WTC11 (cell line): ENCODE results near the gene STAG1.

Source experiments
- ATF2 ChIP-seq: sonication (generic); formaldehyde crosslinking; IDR thresholded peaks from 2 replicates; pipeline ENCODE4 v1.8.1; 2022; ENCODE audit warnings: low read depth, missing genetic modification reagents, borderline replicate concordance
- ATF3 ChIP-seq: sonication (generic); formaldehyde crosslinking; conservative IDR thresholded peaks from 2 replicates; pipeline ENCODE4 v1.8.1; 2022; ENCODE audit warnings: mild to moderate bottlenecking, missing genetic modification reagents
- CREB1 ChIP-seq: sonication (generic); formaldehyde crosslinking; IDR thresholded peaks from 2 replicates; pipeline ENCODE4 v1.8.0; 2023; ENCODE audit warnings: mild to moderate bottlenecking, missing genetic modification reagents
- ETV6 ChIP-seq: sonication (generic); formaldehyde crosslinking; IDR thresholded peaks from 2 replicates; pipeline ENCODE4 v1.8.1; 2022; ENCODE audit warnings: mild to moderate bottlenecking, missing genetic modification reagents
- IRF1 ChIP-seq: sonication (generic); formaldehyde crosslinking; IDR thresholded peaks from 2 replicates; pipeline ENCODE4 v1.8.0; 2023; ENCODE audit warnings: missing genetic modification reagents
- SP1 ChIP-seq: sonication (generic); formaldehyde crosslinking; conservative IDR thresholded peaks from 2 replicates; pipeline ENCODE4 v1.8.1; 2022; ENCODE audit warnings: missing genetic modification reagents
- ZBTB21 ChIP-seq: sonication (generic); formaldehyde crosslinking; IDR thresholded peaks from 2 replicates; pipeline ENCODE4 v1.8.1; 2023; ENCODE audit warnings: mild to moderate bottlenecking, missing genetic modification reagents, borderline replicate concordance
- TF ChIP-seq, protein P1 (sequence below): sonication (generic); formaldehyde crosslinking; IDR thresholded peaks from 2 replicates; pipeline ENCODE4 v1.8.1; 2023; ENCODE audit warnings: mild to moderate bottlenecking, missing genetic modification reagents, moderate library complexity
- TF ChIP-seq, protein P2 (sequence below): fragments of 200-600 bp; IDR thresholded peaks from 2 replicates; pipeline ENCODE4 v1.8.0; 2022; ENCODE audit warnings: antibody characterized with exemption
- TF ChIP-seq, protein P3 (sequence below): sonication (generic); formaldehyde crosslinking; IDR thresholded peaks from 2 replicates; pipeline ENCODE4 v1.8.0; 2022; ENCODE audit warnings: mild to moderate bottlenecking, missing genetic modification reagents
- TF ChIP-seq, protein P4 (sequence below): fragments of 250-450 bp; sonication (Bioruptor Pico); IDR thresholded peaks from 2 replicates; pipeline ENCODE4 v1.9.0; 2021; ENCODE audit warnings: mild to moderate bottlenecking
- TF ChIP-seq, protein P5 (sequence below): sonication (generic); formaldehyde crosslinking; conservative IDR thresholded peaks from 2 replicates; pipeline ENCODE4 v1.8.1; 2023; ENCODE audit warnings: mild to moderate bottlenecking, low read depth, missing genetic modification reagents, moderate library complexity

- no peak for TF ChIP-seq CREB1 (CRISPR knock-in tag)
- TF ChIP-seq, protein P1, sequence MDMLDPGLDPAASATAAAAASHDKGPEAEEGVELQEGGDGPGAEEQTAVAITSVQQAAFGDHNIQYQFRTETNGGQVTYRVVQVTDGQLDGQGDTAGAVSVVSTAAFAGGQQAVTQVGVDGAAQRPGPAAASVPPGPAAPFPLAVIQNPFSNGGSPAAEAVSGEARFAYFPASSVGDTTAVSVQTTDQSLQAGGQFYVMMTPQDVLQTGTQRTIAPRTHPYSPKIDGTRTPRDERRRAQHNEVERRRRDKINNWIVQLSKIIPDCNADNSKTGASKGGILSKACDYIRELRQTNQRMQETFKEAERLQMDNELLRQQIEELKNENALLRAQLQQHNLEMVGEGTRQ (CRISPR knock-in tag), result no peak
- TF ChIP-seq ATF2 (CRISPR knock-in tag), result no peak
- TF ChIP-seq, protein P2, sequence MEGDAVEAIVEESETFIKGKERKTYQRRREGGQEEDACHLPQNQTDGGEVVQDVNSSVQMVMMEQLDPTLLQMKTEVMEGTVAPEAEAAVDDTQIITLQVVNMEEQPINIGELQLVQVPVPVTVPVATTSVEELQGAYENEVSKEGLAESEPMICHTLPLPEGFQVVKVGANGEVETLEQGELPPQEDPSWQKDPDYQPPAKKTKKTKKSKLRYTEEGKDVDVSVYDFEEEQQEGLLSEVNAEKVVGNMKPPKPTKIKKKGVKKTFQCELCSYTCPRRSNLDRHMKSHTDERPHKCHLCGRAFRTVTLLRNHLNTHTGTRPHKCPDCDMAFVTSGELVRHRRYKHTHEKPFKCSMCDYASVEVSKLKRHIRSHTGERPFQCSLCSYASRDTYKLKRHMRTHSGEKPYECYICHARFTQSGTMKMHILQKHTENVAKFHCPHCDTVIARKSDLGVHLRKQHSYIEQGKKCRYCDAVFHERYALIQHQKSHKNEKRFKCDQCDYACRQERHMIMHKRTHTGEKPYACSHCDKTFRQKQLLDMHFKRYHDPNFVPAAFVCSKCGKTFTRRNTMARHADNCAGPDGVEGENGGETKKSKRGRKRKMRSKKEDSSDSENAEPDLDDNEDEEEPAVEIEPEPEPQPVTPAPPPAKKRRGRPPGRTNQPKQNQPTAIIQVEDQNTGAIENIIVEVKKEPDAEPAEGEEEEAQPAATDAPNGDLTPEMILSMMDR, result no peak
- TF ChIP-seq IRF1, result no peak
- TF ChIP-seq, protein P3, sequence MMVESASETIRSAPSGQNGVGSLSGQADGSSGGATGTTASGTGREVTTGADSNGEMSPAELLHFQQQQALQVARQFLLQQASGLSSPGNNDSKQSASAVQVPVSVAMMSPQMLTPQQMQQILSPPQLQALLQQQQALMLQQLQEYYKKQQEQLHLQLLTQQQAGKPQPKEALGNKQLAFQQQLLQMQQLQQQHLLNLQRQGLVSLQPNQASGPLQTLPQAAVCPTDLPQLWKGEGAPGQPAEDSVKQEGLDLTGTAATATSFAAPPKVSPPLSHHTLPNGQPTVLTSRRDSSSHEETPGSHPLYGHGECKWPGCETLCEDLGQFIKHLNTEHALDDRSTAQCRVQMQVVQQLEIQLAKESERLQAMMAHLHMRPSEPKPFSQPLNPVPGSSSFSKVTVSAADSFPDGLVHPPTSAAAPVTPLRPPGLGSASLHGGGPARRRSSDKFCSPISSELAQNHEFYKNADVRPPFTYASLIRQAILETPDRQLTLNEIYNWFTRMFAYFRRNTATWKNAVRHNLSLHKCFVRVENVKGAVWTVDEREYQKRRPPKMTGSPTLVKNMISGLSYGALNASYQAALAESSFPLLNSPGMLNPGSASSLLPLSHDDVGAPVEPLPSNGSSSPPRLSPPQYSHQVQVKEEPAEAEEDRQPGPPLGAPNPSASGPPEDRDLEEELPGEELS (CRISPR knock-in tag), result no peak
- TF ChIP-seq SP1 (CRISPR knock-in tag), result no peak
- no peak for TF ChIP-seq ATF3 (CRISPR knock-in tag)
- TF ChIP-seq ETV6 (CRISPR knock-in tag), result no peak
- TF ChIP-seq, protein P4, sequence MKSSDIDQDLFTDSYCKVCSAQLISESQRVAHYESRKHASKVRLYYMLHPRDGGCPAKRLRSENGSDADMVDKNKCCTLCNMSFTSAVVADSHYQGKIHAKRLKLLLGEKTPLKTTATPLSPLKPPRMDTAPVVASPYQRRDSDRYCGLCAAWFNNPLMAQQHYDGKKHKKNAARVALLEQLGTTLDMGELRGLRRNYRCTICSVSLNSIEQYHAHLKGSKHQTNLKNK (CRISPR knock-in tag), result no peak
- no peak for TF ChIP-seq ZBTB21 (CRISPR knock-in tag)
- TF ChIP-seq, protein P5, sequence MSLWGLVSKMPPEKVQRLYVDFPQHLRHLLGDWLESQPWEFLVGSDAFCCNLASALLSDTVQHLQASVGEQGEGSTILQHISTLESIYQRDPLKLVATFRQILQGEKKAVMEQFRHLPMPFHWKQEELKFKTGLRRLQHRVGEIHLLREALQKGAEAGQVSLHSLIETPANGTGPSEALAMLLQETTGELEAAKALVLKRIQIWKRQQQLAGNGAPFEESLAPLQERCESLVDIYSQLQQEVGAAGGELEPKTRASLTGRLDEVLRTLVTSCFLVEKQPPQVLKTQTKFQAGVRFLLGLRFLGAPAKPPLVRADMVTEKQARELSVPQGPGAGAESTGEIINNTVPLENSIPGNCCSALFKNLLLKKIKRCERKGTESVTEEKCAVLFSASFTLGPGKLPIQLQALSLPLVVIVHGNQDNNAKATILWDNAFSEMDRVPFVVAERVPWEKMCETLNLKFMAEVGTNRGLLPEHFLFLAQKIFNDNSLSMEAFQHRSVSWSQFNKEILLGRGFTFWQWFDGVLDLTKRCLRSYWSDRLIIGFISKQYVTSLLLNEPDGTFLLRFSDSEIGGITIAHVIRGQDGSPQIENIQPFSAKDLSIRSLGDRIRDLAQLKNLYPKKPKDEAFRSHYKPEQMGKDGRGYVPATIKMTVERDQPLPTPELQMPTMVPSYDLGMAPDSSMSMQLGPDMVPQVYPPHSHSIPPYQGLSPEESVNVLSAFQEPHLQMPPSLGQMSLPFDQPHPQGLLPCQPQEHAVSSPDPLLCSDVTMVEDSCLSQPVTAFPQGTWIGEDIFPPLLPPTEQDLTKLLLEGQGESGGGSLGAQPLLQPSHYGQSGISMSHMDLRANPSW, result no peak
These were observed 32.1 kb downstream of the STAG1 start for GRCh38 chr3:136720091-136720490.
